Colon (tissue), 2 donors: ENCODE data around the gene KRT5.

Experiments
- FAIRE-seq: peaks from 2 replicates; lab custom pipeline; 2012; peaks lifted over from hg19 to GRCh38; lab: Jason Lieb, UNC
- donor health status: control.
- donor health status: control.

KRT5 gene

GRCh38 chr12:52535574-52535973, 15.4 kb upstream of the KRT5 start:
- no peak for FAIRE-seq

GRCh38 chr12:52534482-52534881, 14.3 kb upstream of the KRT5 start:
- no peak for FAIRE-seq

GRCh38 chr12:52533686-52534470, 13.7 kb upstream of the KRT5 start:
- no peak for FAIRE-seq

- FAIRE-seq, result no peak
Measured at GRCh38 chr12:52532636-52533035, 12.4 kb upstream of the KRT5 start.

GRCh38 chr12:52531566-52532300, 11.5 kb upstream of the KRT5 start:
- FAIRE-seq, result no peak

GRCh38 chr12:52530905-52531304, 10.7 kb upstream of the KRT5 start:
- no peak for FAIRE-seq

GRCh38 chr12:52530366-52530765, 10.2 kb upstream of the KRT5 start:
- FAIRE-seq, result no peak

GRCh38 chr12:52529846-52530245, 9.7 kb upstream of the KRT5 start:
- no peak for FAIRE-seq

GRCh38 chr12:52529417-52529816, 9.2 kb upstream of the KRT5 start:
- FAIRE-seq, result no peak

- no peak for FAIRE-seq
Measured at GRCh38 chr12:52528641-52529143, 8.5 kb upstream of the KRT5 start.

- FAIRE-seq, result no peak
Measured at GRCh38 chr12:52527121-52527800, 7.1 kb upstream of the KRT5 start.

GRCh38 chr12:52526511-52526951, 6.3 kb upstream of the KRT5 start:
- no peak for FAIRE-seq

- FAIRE-seq, result no peak
Measured at GRCh38 chr12:52525661-52526499, 5.7 kb upstream of the KRT5 start.

- FAIRE-seq, result no peak
Measured at GRCh38 chr12:52524898-52525591, 4.9 kb upstream of the KRT5 start.

- no peak for FAIRE-seq
Measured at GRCh38 chr12:52524241-52524897, 4.2 kb upstream of the KRT5 start.

GRCh38 chr12:52523824-52524223, 3.6 kb upstream of the KRT5 start:
- no peak for FAIRE-seq

- FAIRE-seq, result no peak
Measured at GRCh38 chr12:52522346-52523011, 2.3 kb upstream of the KRT5 start.

GRCh38 chr12:52521568-52522266, 1.5 kb upstream of the KRT5 start:
- FAIRE-seq, result no peak

GRCh38 chr12:52521175-52521567, 977 bp upstream of the KRT5 start:
- FAIRE-seq, result no peak

GRCh38 chr12:52519387-52519703, 849 bp downstream of the KRT5 start:
- no peak for FAIRE-seq
